Endothelial cell of umbilical vein (primary cell): ENCODE results near the gene ABCG5.

ENCODE experiments used
- POLR2A ChIP-seq: IDR thresholded peaks from 2 replicates; pipeline ENCODE4 v1.6.1; 2012; ENCODE audit warnings: low read depth, mild to moderate bottlenecking, control low read depth, low read length
- POLR2AphosphoS5 ChIP-seq: IDR thresholded peaks from 2 replicates; pipeline ENCODE4 v1.6.1; 2012; ENCODE audit warnings: low read depth, mild to moderate bottlenecking, control low read depth, low read length, moderate library complexity; ENCODE audit not compliant: insufficient read depth

DNA sequence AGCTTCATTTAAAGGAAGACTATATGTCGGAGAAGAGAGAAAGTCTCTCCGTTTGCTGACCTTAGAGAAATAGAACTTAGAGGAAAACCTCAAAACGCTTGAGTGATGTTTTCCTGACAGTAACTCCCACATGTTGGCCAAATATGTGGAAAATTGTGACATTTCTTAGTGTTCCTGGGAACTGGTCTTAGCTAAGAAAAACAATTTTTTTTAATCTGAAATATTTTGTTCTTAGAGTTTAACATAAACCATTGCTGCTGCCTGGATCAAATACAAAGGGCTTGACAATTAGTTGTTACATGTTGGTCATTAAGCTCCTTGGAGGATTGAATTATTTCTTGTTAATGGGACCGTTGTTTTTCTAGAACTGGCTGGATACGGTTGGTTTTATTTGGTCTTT, 48.5 kb downstream of the ABCG5 start:
- TF ChIP-seq POLR2A = no peak
- TF ChIP-seq POLR2AphosphoS5 = no peak
